H9 (cell line): Measurements from ENCODE around the gene MFSD1. TPM values are rescaled to one million over a fixed set of nuclear protein-coding genes. Genes with fewer than 3 reads are reported as not detected.

ENCODE experiments used
- DNase-seq: peaks from one replicate; pipeline ENCODE4 v3.0.0-alpha.2; 2017
- H2AFZ ChIP-seq: one replicate; pipeline ENCODE4 v1.6.1; 2013; ENCODE audit warnings: mild to moderate bottlenecking, low read length, control low read depth, moderate library complexity
- H2AK5ac ChIP-seq: 2 replicates; pipeline ENCODE4 v1.6.1; 2013; ENCODE audit warnings: low read length, control low read depth, mixed read lengths; ENCODE audit not compliant: insufficient read length
- H2BK120ac ChIP-seq: one replicate; pipeline ENCODE4 v1.6.1; 2013; ENCODE audit warnings: low read depth, mild to moderate bottlenecking, low read length, control low read depth, inconsistent platforms; ENCODE audit not compliant: poor library complexity, severe bottlenecking
- H2BK12ac ChIP-seq: 2 replicates; pipeline ENCODE4 v1.6.1; 2013; ENCODE audit warnings: low read length, control low read depth, mixed read lengths, low read depth; ENCODE audit not compliant: insufficient read length
- H2BK15ac ChIP-seq: 2 replicates; pipeline ENCODE4 v1.6.1; 2013; ENCODE audit warnings: low read depth, low read length, control low read depth
- H2BK20ac ChIP-seq: one replicate; pipeline ENCODE4 v1.6.1; 2013; ENCODE audit warnings: low read depth, mild to moderate bottlenecking, low read length, control low read depth, inconsistent platforms; ENCODE audit not compliant: poor library complexity, severe bottlenecking
- H2BK5ac ChIP-seq: 2 replicates; pipeline ENCODE4 v1.6.1; 2013; ENCODE audit warnings: low read length, control low read depth, mixed read lengths; ENCODE audit not compliant: insufficient read length
- H3K14ac ChIP-seq: 2 replicates; pipeline ENCODE4 v1.6.1; 2013; ENCODE audit warnings: low read length, control low read depth; ENCODE audit not compliant: insufficient read depth
- H3K18ac ChIP-seq: 2 replicates; pipeline ENCODE4 v1.6.1; 2013; ENCODE audit warnings: low read depth, mild to moderate bottlenecking, mixed read lengths, low read length, control low read depth; ENCODE audit not compliant: insufficient read length
- H3K23ac ChIP-seq: 2 replicates; pipeline ENCODE4 v1.6.1; 2013; ENCODE audit warnings: low read length, control low read depth, mixed read lengths, low read depth; ENCODE audit not compliant: insufficient read length
- H3K23me2 ChIP-seq: 2 replicates; pipeline ENCODE4 v1.6.1; 2013; ENCODE audit warnings: low read depth, mild to moderate bottlenecking, mixed read lengths, low read length, control low read depth; ENCODE audit not compliant: insufficient read length, poor library complexity, severe bottlenecking
- H3K27ac ChIP-seq: 2 replicates; pipeline ENCODE4 v1.5.1; 2013; ENCODE audit warnings: low read length, control low read depth, mixed read lengths, low read depth; ENCODE audit not compliant: insufficient read length
- H3K27me3 ChIP-seq: 2 replicates; pipeline ENCODE4 v1.6.1; 2013; ENCODE audit warnings: low read length, control low read depth, inconsistent platforms; ENCODE audit not compliant: insufficient read depth
- H3K4ac ChIP-seq: 2 replicates; pipeline ENCODE4 v1.6.1; 2013; ENCODE audit warnings: low read depth, mild to moderate bottlenecking, control low read depth, inconsistent platforms, low read length, moderate library complexity
- H3K4me1 ChIP-seq: 2 replicates; pipeline ENCODE4 v1.6.1; 2013; ENCODE audit warnings: low read length, control low read depth, inconsistent platforms; ENCODE audit not compliant: insufficient read depth
- H3K4me2 ChIP-seq: 2 replicates; pipeline ENCODE4 v1.6.1; 2013; ENCODE audit warnings: low read length, control low read depth, mixed read lengths; ENCODE audit not compliant: insufficient read length, insufficient read depth
- H3K56ac ChIP-seq: 2 replicates; pipeline ENCODE4 v1.6.1; 2013; ENCODE audit warnings: low read depth, mild to moderate bottlenecking, mixed read lengths, low read length, control low read depth; ENCODE audit not compliant: insufficient read length
- H3K79me1 ChIP-seq: 2 replicates; pipeline ENCODE4 v1.6.1; 2013; ENCODE audit warnings: low read depth, mild to moderate bottlenecking, moderate library complexity, low read length, control low read depth, inconsistent platforms; ENCODE audit not compliant: insufficient read depth, poor library complexity, severe bottlenecking
- H3K79me2 ChIP-seq: 2 replicates; pipeline ENCODE4 v1.6.1; 2013; ENCODE audit warnings: low read length, control low read depth, inconsistent platforms; ENCODE audit not compliant: insufficient read depth
- H3K9ac ChIP-seq: 2 replicates; pipeline ENCODE4 v1.6.1; 2013; ENCODE audit warnings: low read length, control low read depth, mixed read lengths; ENCODE audit not compliant: insufficient read length; ENCODE audit errors: extremely low read depth
- H3K9me3 ChIP-seq: one replicate; pipeline ENCODE4 v1.6.1; 2013; ENCODE audit warnings: low read depth, low read length, inconsistent platforms; ENCODE audit not compliant: control insufficient read depth
- H3T11ph ChIP-seq: one replicate; pipeline ENCODE4 v1.6.1; 2013; ENCODE audit warnings: mild to moderate bottlenecking, low read length, control low read depth, inconsistent platforms
- H4K20me1 ChIP-seq: one replicate; pipeline ENCODE4 v1.6.1; 2013; ENCODE audit not compliant: control insufficient read depth, insufficient read length, insufficient read depth
- H4K5ac ChIP-seq: 2 replicates; pipeline ENCODE4 v1.6.1; 2013; ENCODE audit warnings: low read depth, mild to moderate bottlenecking, mixed read lengths, low read length, control low read depth; ENCODE audit not compliant: insufficient read length
- H4K8ac ChIP-seq: replicated peaks from 2 replicates; pipeline ENCODE4 v1.6.1; 2013; ENCODE audit warnings: low read length, control low read depth, mixed read lengths, low read depth; ENCODE audit not compliant: insufficient read length
- H4K91ac ChIP-seq: 2 replicates; pipeline ENCODE4 v1.6.1; 2013; ENCODE audit warnings: low read depth, mild to moderate bottlenecking, moderate library complexity, mixed read lengths, low read length, control low read depth; ENCODE audit not compliant: insufficient read length
- H3K27ac Mint-ChIP-seq, 3 experiments: 2 replicates in 2 of 3; 3 replicates in 1 of 3; pipeline ENCODE4 v1.8.0; 2020 to 2021; ENCODE audit warnings: mixed read lengths in 3 of 3, mild to moderate bottlenecking in 1 of 3, moderate library complexity in 1 of 3
- H3K27me3 Mint-ChIP-seq: 2 replicates; pipeline ENCODE4 v1.8.0; 2021; ENCODE audit warnings: low read depth, mild to moderate bottlenecking, moderate library complexity, mixed read lengths
- H3K36me3 Mint-ChIP-seq, 3 experiments: 2 replicates in 2 of 3; 3 replicates in 1 of 3; pipeline ENCODE4 v1.8.0; 2020 to 2021; ENCODE audit warnings: low read depth in 3 of 3, mixed read lengths in 3 of 3; ENCODE audit not compliant: insufficient read depth in 1 of 3
- H3K4me1 Mint-ChIP-seq, 2 experiments: 2 replicates each; pipeline ENCODE4 v1.8.0; 2020; ENCODE audit warnings: mixed read lengths in 2 of 2
- H3K4me3 Mint-ChIP-seq, 2 experiments: 2 replicates in 1 of 2; 3 replicates in 1 of 2; pipeline ENCODE4 v1.8.0; 2020 to 2021; ENCODE audit warnings: mild to moderate bottlenecking in 2 of 2, mixed read lengths in 2 of 2, moderate library complexity in 1 of 2
- H3K9me3 Mint-ChIP-seq, 2 experiments: 2 replicates in 1 of 2; 3 replicates in 1 of 2; pipeline ENCODE4 v1.8.0; 2020; ENCODE audit warnings: mild to moderate bottlenecking in 2 of 2, mixed read lengths in 2 of 2, moderate library complexity in 1 of 2
- WGBS: extraction: QIAGEN DNeasy Blood & Tissue Kit; methylation state at CpG from one replicate; pipeline ENCODE4 v1.1.7; 2013; ENCODE audit warnings: missing lambda C conversion rate, low lambda C conversion rate, mixed read lengths; ENCODE audit not compliant: insufficient read length; ENCODE audit errors: extremely low coverage; 5-methylcytosine and 5-hydroxymethylcytosine counted together
- total RNA-seq: library from RNA; stranded (reverse); gene quantifications from 2 replicates; pipeline ENCODE4 v1.2.1, GENCODE V29; 2021
- TF ChIP-seq, protein P1 (sequence below): fragments of 200-600 bp; sonication (generic); conservative IDR thresholded peaks from 3 replicates; pipeline ENCODE4 v1.8.0; 2021; ENCODE audit warnings: antibody characterized with exemption, mild to moderate bottlenecking

Gene MFSD1
- total RNA-seq, 1 experiment from 2014 or later = 9.5 TPM

DNA sequence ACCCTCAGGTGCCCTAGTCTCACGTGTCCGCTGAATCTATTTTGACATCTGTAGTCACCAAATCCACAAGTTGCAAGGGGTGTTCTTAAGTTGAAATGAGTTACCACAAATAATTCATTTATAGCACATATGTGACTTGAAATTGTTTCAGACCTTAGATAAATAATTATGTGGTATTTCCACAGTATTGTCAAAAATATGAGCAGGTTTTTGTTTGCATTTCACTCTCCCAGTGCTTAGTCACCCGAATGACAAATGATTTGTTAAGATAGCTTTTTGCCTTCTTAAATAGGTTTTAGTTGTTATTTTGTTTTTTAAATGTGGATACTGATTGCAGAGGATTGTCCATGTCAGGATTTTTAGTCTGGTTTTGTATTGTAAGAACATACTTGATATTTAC is 2.6 kb downstream of the MFSD1 start:
- no peak overlapping the region for H3K4me2 ChIP-seq

More for the DNA sequence above, 2.6 kb downstream of the MFSD1 start:
- no peak overlapping the region for H3K23ac ChIP-seq
- H3K4ac ChIP-seq = no peak overlapping the region
- H4K91ac ChIP-seq = no peak overlapping the region
- H3K27ac ChIP-seq = no peak overlapping the region
- no peak overlapping the region; a peak in 1 of 5 replicates for H3K4me3 Mint-ChIP-seq
- no peak overlapping the region for H2AK5ac ChIP-seq
- no CpG with 5 or more reads among the region's 3 CpGs for WGBS
- H3K14ac ChIP-seq = no peak overlapping the region
- no peak overlapping the region for H2BK15ac ChIP-seq
- H4K8ac ChIP-seq = no peak overlapping the region
- H3K9me3 Mint-ChIP-seq = no peaks in the 10 kb centered on the region
- no peak overlapping the region for H3K9ac ChIP-seq
- H3K56ac ChIP-seq = no peak overlapping the region
- H2BK20ac ChIP-seq = no peak overlapping the region
- H4K5ac ChIP-seq = no peak overlapping the region
- peaks cover 10 to 14% of the 10 kb centered on the region in 2 experiments for H3K4me1 Mint-ChIP-seq
- no peaks in the 10 kb centered on the region for H4K20me1 ChIP-seq
- peaks cover 7% of the 10 kb centered on the region for H3K23me2 ChIP-seq
- peak overlapping the region in 1 of 3 experiments; percentile 74; a peak in 1 of 7 replicates for H3K27ac Mint-ChIP-seq
- DNase-seq = no peak
- H3K27me3 Mint-ChIP-seq = peaks cover 20% of the 10 kb centered on the region
- H2AFZ ChIP-seq = no peak overlapping the region
- no peak overlapping the region for H2BK12ac ChIP-seq
- TF ChIP-seq, protein P1, sequence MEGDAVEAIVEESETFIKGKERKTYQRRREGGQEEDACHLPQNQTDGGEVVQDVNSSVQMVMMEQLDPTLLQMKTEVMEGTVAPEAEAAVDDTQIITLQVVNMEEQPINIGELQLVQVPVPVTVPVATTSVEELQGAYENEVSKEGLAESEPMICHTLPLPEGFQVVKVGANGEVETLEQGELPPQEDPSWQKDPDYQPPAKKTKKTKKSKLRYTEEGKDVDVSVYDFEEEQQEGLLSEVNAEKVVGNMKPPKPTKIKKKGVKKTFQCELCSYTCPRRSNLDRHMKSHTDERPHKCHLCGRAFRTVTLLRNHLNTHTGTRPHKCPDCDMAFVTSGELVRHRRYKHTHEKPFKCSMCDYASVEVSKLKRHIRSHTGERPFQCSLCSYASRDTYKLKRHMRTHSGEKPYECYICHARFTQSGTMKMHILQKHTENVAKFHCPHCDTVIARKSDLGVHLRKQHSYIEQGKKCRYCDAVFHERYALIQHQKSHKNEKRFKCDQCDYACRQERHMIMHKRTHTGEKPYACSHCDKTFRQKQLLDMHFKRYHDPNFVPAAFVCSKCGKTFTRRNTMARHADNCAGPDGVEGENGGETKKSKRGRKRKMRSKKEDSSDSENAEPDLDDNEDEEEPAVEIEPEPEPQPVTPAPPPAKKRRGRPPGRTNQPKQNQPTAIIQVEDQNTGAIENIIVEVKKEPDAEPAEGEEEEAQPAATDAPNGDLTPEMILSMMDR = no peak
- H3K79me2 ChIP-seq = no peaks in the 10 kb centered on the region
- peaks cover 10% of the 10 kb centered on the region; the same call in 1 of the 2 replicates for H3K27me3 ChIP-seq
- H3K9me3 ChIP-seq = no peaks in the 10 kb centered on the region
- H3K4me1 ChIP-seq = no peaks in the 10 kb centered on the region
- H3T11ph ChIP-seq = no peak overlapping the region
- H2BK120ac ChIP-seq = no peak overlapping the region
- no peaks in the 10 kb centered on the region for H3K79me1 ChIP-seq
- no peak overlapping the region for H2BK5ac ChIP-seq
- no peak overlapping the region for H3K18ac ChIP-seq
- H3K36me3 Mint-ChIP-seq = no peaks in the 10 kb centered on the region
